Measurements from ENCODE around the gene ATR. TPM values are rescaled to one million over a fixed set of nuclear protein-coding genes. Genes with fewer than 3 reads are reported as not detected.
"Not testable (repeated sequence)": the region's sequence is repeated elsewhere in the genome, so short reads cannot be mapped to it uniquely, and the experiment has no call there.

Gene ATR
- total RNA-seq, 1 donor from 2014 or later: 5.2 TPM

DNA sequence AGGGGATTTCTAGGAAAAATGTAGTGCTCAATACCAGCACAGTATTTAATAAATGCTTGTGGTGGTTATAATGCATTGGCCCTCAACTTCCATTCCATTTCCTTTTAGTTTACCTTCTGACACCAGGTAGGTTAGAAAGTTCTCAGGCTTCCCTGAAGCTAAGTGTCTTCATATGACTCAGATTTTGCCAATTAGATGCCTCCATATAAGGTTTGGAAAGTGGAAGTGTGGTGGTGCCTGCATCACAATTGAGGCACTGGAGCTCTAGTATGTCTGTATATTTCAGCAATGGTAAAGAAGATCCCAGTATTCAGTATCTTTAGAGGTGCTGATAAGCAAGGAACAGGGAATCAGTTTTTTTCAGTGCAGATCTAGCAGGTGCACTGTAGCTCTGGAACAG is 149.0 kb downstream of the ATR start:
- no peak for ATAC-seq (ENCODE audit: poor library complexity)
- intact Hi-C loops (cut with DNase I): no loop called here

DNA sequence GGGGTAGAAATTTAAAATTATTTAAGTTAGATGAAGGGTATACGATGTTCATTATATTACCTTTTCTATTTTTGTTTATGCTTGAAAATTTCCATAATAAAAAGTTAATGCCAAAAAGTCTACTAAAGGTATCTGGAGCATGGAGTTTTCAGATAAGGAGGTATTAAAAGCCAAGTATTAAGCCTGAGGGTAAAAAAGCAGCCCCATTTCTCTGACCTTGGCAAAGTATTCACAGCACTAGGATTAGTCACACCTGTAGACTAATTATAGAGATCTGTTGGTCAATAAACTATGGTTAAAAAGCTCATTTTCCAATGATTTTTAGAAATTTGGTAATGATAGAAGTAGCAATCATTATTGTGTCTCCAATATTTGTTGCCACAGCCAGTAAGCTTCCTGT is 153.8 kb downstream of the ATR start:
- intact Hi-C loops (cut with DNase I): no loop called here
- ATAC-seq (ENCODE audit: poor library complexity): no peak

More for the DNA sequence above, 149.0 kb downstream of the ATR start:
- no peak for DNase-seq

DNA sequence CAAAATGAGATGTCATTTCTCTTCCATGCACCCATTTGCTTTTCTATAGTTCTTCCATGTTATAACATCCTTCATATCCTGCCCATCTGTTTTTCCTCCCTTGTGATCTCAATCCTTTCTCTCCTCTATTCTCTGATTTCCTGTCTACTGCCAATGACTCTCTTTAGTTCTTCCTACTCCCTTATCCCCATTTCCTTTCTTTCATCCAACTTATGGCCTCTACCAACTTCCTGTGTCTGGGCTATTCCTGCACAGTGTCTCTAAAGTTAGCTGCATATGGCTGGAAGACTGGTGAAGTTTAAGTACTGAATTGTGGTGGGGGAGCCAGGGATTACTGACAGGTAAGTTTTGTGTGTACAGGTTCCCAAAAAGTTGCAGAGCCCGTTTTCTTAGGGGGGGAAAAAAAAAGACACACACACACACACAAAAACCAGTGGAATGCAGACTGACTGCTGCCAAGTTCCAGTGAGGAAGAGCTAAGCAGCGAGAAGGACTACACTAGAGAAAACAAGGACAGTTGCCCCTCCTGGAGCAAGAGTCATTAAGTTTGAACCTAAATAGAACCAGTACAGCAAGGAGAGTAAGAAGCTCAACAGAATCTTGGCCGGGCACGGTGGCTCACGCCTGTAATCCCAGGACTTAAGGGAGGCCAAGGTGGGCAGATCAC is 159.5 kb downstream of the ATR start:
- DNase-seq (no peak), ATAC-seq (ENCODE audit: poor library complexity) (no peak)
- intact Hi-C loops (cut with DNase I): no loop called here

More for the DNA sequence above, 153.8 kb downstream of the ATR start:
- no peak for DNase-seq

DNA sequence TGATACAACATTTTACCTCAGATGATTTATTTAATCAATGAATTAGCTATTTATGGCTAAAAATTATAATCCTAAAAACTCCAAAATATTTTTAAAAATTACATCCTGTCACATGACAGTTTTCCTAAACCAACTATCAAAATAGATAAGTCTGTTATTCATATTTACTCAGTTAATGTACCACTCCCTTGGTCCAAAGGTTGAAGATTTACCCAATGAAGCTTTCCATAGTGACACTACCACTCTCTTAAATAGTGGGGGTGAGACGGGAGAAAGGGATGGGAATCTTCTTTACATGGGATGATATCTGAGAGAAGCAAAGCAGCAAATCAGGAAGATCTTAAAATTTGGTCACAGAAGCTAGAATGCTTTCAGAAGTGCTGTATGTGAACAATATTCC is 161.2 kb downstream of the ATR start:
- intact Hi-C loops (cut with DNase I): no loop called here
- DNase-seq (no peak), ATAC-seq (ENCODE audit: poor library complexity) (no peak)

DNA sequence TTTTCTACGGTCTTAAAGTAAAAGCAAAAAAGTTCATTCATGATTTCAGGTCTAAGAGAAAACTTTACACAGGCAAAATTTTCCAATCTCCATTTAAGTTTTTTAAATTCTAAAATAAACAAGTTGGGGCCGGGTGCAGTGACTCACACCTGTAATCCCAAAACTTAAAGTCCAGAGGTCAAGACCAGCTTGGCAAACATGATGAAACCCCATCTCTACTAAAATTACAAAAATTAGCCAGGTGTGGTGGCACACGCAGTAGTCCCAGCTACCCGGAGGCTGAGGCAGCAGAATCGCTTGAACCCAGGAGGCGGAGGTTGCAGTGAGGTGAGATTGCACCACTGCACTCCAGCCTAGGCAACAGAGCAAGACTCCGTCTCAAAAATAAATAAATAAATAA is 178.0 kb downstream of the ATR start:
- intact Hi-C loops (cut with DNase I); ATAC-seq (ENCODE audit: poor library complexity); DNase-seq: not testable (repeated sequence)

Other genes with a start within 250 kb of the ATR start
- gene XRN1, start 130.7 kb downstream of the ATR start, total RNA-seq: 13.9 TPM
- 1.9 TPM for gene PLS1, start 17.7 kb upstream of the ATR start, total RNA-seq
- gene TRPC1, start 145.3 kb upstream of the ATR start, total RNA-seq: 10.0 TPM

All from Right ventricle myocardium superior (tissue), 1 donor.